OCI-LY7 (cell line): ENCODE measurements around the gene ZKSCAN1. TPM values are rescaled to one million over a fixed set of nuclear protein-coding genes. Genes with fewer than 3 reads are reported as not detected.

ENCODE experiments used
- BruUV-seq: library from RNA; stranded (reverse); fragments of 400-500 nt; replicated peaks from 2 replicates; lab custom pipeline; 2021; lab: Mats Ljungman, UMichigan
- CTCF ChIA-PET: fragments of 300-600 bp; sonication (Branson Sonifier 250); formaldehyde crosslinking; loops from one replicate; lab custom pipeline; 2022; ENCODE audit warnings: antibody characterized with exemption; ENCODE audit not compliant: unreplicated experiment; lab: Charles Lee
- POLR2A ChIA-PET: fragments of 300-600 bp; sonication (Branson Sonifier 250); formaldehyde crosslinking; loops from one replicate; lab custom pipeline; 2022; ENCODE audit warnings: antibody characterized with exemption; lab: Charles Lee
- DNase-seq: peaks from one replicate; pipeline ENCODE4 v3.0.0-alpha.2; 2015; ENCODE audit warnings: low spot score
- H2AFZ ChIP-seq: fragments of 200-600 bp; sonication (generic), shearing (Covaris generic); 2 replicates; pipeline ENCODE4 v1.6.1; 2014; ENCODE audit warnings: mild to moderate bottlenecking, antibody characterized with exemption, low read length, moderate library complexity
- H3K27ac ChIP-seq: fragments of 200-600 bp; sonication (generic); 2 replicates; pipeline ENCODE4 v1.5.1; 2014; ENCODE audit warnings: mixed run types, low read depth, mild to moderate bottlenecking, moderate library complexity, low read length, inconsistent platforms; ENCODE audit not compliant: poor library complexity, severe bottlenecking
- H3K36me3 ChIP-seq: fragments of 200-600 bp; sonication (generic); 2 replicates; pipeline ENCODE4 v1.6.1; 2014; ENCODE audit warnings: mild to moderate bottlenecking, antibody characterized with exemption, low read length, moderate library complexity, mixed read lengths; ENCODE audit not compliant: insufficient read depth
- H3K4me1 ChIP-seq: fragments of 200-600 bp; sonication (generic); 2 replicates; pipeline ENCODE4 v1.5.1; 2014; ENCODE audit warnings: mild to moderate bottlenecking, low read length; ENCODE audit not compliant: insufficient read depth, poor library complexity, severe bottlenecking
- H3K4me2 ChIP-seq: fragments of 200-600 bp; sonication (generic); 2 replicates; pipeline ENCODE4 v1.6.1; 2014; ENCODE audit warnings: mild to moderate bottlenecking, low read length
- H3K4me3 ChIP-seq: fragments of 200-600 bp; sonication (generic); 2 replicates; pipeline ENCODE4 v1.5.1; 2014; ENCODE audit warnings: mild to moderate bottlenecking, low read depth, low read length; ENCODE audit not compliant: poor library complexity, severe bottlenecking
- H3K79me2 ChIP-seq: fragments of 200-600 bp; sonication (generic); 2 replicates; pipeline ENCODE4 v1.6.1; 2016; ENCODE audit warnings: low read depth, mild to moderate bottlenecking, low read length, moderate library complexity, mixed read lengths; ENCODE audit not compliant: insufficient read depth
- H3K9me2 ChIP-seq: fragments of 200-600 bp; sonication (generic); 2 replicates; pipeline ENCODE4 v1.6.1; 2016; ENCODE audit warnings: mild to moderate bottlenecking, low read length, mixed read lengths; ENCODE audit not compliant: insufficient read depth
- H3K9me3 ChIP-seq: fragments of 200-600 bp; sonication (generic); 2 replicates; pipeline ENCODE4 v1.6.1; 2014; ENCODE audit warnings: mild to moderate bottlenecking, mixed run types, low read length, mixed read lengths
- H4K20me1 ChIP-seq: fragments of 200-600 bp; sonication (generic); 2 replicates; pipeline ENCODE4 v1.6.1; 2014; ENCODE audit warnings: mild to moderate bottlenecking, antibody characterized with exemption, low read length, moderate library complexity, mixed read lengths; ENCODE audit not compliant: insufficient read depth
- EZH2phosphoT487 ChIP-seq: fragments of 200-600 bp; sonication (generic); IDR thresholded peaks from 2 replicates; pipeline ENCODE4 v1.6.1; 2018; ENCODE audit warnings: low read depth, borderline replicate concordance, mild to moderate bottlenecking, mixed run types, antibody characterized with exemption, low read length, moderate library complexity, mixed read lengths
- intact Hi-C: fragments of 100-400 bp; cut with micrococcal nuclease; formaldehyde crosslinking; loops from one replicate; pipeline ENCODE4 v1.10.0; 2022; ENCODE audit not compliant: unreplicated experiment
- total RNA-seq, 2 experiments: library from RNA; depleted of rRNA in 1 of 2; stranded (reverse); fragments of >200 nt in 1 of 2; shearing (Covaris generic) in 1 of 2; gene quantifications; 2 replicates each; pipeline ENCODE4 v1.2.3, GENCODE V29; 2014 to 2022
- TF ChIP-seq, protein P1 (sequence below): fragments of 200-600 bp; sonication (generic); conservative IDR thresholded peaks from 2 replicates; pipeline ENCODE4 v1.5.1; 2014; ENCODE audit warnings: mild to moderate bottlenecking, antibody characterized with exemption, low read length, moderate library complexity, mixed read lengths

Gene ZKSCAN1
- total RNA-seq, 2 experiments from 2014 or later: 20.2 to 48.1 TPM

DNA sequence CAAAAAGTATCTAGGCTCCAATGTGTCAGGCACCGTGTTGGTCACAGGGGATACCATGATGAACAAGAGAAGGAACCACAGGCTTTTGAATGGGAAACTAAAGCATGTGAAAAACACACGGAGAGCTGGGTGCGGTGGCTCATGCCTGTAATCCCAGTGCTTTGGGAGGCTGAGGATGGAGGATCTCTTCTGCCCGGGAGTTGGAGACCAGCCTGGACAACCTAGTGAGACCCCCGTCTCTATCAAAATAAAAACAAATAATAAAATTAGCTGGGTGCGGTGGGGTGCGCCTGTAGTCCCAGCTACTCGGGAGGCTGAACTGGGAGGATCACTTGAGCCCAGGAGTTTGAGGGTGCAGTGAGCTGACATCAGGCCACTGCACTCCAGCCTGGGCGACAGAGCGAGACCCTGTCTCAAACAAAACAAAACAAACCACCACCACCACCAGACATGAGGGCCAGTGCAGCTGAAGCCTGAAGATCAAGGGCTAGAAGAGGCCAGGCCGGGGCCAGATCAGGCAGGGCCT lies 72.8 kb downstream of the ZKSCAN1 start:
- Histone ChIP-seq H3K79me2 (peaks cover 6% of the 10 kb centered on the region; the same call in 1 of the 2 replicates), H3K4me2 (peak overlapping the region; percentile 85), H3K36me3 (peaks cover 30% of the 10 kb centered on the region), H2AFZ (peak overlapping the region; percentile 82), H3K4me3 (peak overlapping the region; percentile 90), H3K9me3 (no peaks in the 10 kb centered on the region), H3K9me2 (no peaks in the 10 kb centered on the region), H3K27ac (peak overlapping the region; percentile 72), H4K20me1 (no peaks in the 10 kb centered on the region), H3K4me1 (peaks cover 30% of the 10 kb centered on the region)
- TF ChIP-seq, protein P1, sequence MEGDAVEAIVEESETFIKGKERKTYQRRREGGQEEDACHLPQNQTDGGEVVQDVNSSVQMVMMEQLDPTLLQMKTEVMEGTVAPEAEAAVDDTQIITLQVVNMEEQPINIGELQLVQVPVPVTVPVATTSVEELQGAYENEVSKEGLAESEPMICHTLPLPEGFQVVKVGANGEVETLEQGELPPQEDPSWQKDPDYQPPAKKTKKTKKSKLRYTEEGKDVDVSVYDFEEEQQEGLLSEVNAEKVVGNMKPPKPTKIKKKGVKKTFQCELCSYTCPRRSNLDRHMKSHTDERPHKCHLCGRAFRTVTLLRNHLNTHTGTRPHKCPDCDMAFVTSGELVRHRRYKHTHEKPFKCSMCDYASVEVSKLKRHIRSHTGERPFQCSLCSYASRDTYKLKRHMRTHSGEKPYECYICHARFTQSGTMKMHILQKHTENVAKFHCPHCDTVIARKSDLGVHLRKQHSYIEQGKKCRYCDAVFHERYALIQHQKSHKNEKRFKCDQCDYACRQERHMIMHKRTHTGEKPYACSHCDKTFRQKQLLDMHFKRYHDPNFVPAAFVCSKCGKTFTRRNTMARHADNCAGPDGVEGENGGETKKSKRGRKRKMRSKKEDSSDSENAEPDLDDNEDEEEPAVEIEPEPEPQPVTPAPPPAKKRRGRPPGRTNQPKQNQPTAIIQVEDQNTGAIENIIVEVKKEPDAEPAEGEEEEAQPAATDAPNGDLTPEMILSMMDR: no peak
- no peak for TF ChIP-seq EZH2phosphoT487
- ChIA-PET CTCF (interaction anchor here (0.6 kb wide), 1 partner anchor 32 kb away, joined by 3 read pairs; no protein-coding TSS in a partner anchor), POLR2A (interaction anchor here (0.6 to 1.2 kb wide), 4 partner anchors 13 to 40 kb away, joined by 3 to 9 read pairs (median 4); partner anchors contain the start of genes AP4M1 and MCM7)
- intact Hi-C loops: loop anchor here (10.0 kb wide), 1 partner anchor 797 kb away; the partner anchor contains the start of gene UFSP1
- no peak for DNase-seq
- no TSS peak for BruUV-seq

DNA sequence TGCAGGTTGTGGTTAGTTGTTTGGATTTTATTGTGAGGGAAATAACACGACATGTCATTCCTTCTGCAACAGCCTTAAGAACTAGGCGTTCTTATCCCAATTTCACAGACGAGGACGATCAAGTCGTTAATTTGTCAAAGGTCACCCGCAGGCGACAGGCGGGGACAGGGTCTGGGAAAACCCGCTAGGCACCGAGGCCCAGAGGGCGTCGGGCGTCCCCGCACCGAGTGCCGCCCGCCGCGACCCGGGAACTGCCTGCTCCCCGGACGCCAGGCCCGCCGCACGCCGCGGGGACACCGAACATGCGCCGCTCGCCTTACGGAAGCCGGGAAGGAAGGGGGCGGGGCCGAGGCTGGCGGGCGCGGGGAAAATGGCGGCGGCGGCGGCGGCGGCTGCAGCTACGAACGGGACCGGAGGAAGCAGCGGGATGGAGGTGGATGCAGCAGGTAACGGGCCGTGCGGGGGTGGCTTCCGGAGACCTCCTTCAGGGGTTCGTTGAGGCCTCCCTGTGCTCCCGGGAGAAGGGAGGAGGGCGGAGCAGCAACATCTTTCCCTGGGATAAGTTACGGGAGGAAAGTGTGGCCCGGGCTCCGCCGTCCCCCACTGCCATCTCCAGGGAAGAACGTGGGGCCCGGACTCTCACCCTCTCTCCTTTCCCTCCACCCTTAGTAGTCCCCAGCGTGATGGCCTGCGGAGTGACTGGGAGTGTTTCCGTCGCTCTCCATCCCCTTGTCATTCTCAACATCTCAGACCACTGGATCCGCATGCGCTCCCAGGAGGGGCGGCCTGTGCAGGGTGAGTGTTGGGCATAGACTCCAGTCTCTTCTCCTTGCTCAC lies 73.4 kb downstream of the ZKSCAN1 start, which contains the start of gene COPS6:
Gene COPS6, plus strand, starts transcription at position 349 of the 837 bp plus-strand sequence. Its CDS starts 22 bp downstream, at position 371.
- DNase-seq: peak; percentile 81

More for the DNA sequence above, 73.4 kb downstream of the ZKSCAN1 start, which contains the start of gene COPS6:
- Histone ChIP-seq H3K4me1 (peaks cover 24% of the 10 kb centered on the region), H3K4me3 (peak within 1 kb of the TSS; percentile 90), H3K27ac (peak within 1 kb of the TSS; percentile 72), H3K36me3 (peaks cover 37% of the 10 kb centered on the region), H3K79me2 (peaks cover 6% of the 10 kb centered on the region; the same call in 1 of the 2 replicates), H3K9me2 (no peaks in the 10 kb centered on the region), H2AFZ (peak within 1 kb of the TSS; percentile 82), H4K20me1 (no peaks in the 10 kb centered on the region), H3K4me2 (peak within 1 kb of the TSS; percentile 85), H3K9me3 (no peaks in the 10 kb centered on the region)
- intact Hi-C loops: loop anchor here (10.0 kb wide), 1 partner anchor 796 kb away; the partner anchor contains the start of gene UFSP1
- POLR2A ChIA-PET: interaction anchor here (0.9 to 2.1 kb wide), 5 partner anchors 12 to 39 kb away, joined by 3 to 13 read pairs (median 6); partner anchors contain the start of genes AP4M1 and MCM7
- TF ChIP-seq, protein P1: no peak
- no peak for TF ChIP-seq EZH2phosphoT487
- BruUV-seq: no TSS peak
- CTCF ChIA-PET: no interaction called here
